Tibial artery (tissue), 4 donors: ENCODE measurements around the gene ADGRD2.
"Not testable (repeated sequence)": the region's sequence is repeated elsewhere in the genome, so short reads cannot be mapped to it uniquely, and the experiment has no call there.

Experiments
- DNase-seq, 2 donors: peaks; one replicate each; pipeline ENCODE4 v3.0.0-alpha.2; 2019
- H3K27ac ChIP-seq, 2 donors: fragments of 200-600 bp; sonication (generic) in 1 of 2; 1 replicate in 1 of 2; 2 replicates in 1 of 2; pipeline ENCODE4 v1.5.1; 2018 to 2019; ENCODE audit warnings: mild to moderate bottlenecking in 1 of 2
- H3K27me3 ChIP-seq, 2 donors: fragments of 200-600 bp; sonication (generic) in 1 of 2; one replicate each; pipeline versions ENCODE4 v1.5.1 to v1.6.0; 2016 to 2019
- H3K36me3 ChIP-seq, 3 donors: fragments of 200-600 bp; sonication (generic) in 2 of 3; one replicate each; pipeline ENCODE4 v1.5.1; 2016 to 2019; ENCODE audit warnings: mild to moderate bottlenecking in 2 of 3
- H3K4me1 ChIP-seq, 4 donors: fragments of 200-600 bp; sonication (generic) in 2 of 4; 1 replicate in 3 of 4; 2 replicates in 1 of 4; pipeline ENCODE4 v1.5.1; 2016 to 2019
- H3K4me3 ChIP-seq, 2 donors: fragments of 200-600 bp; sonication (generic) in 1 of 2; 1 replicate in 1 of 2; 2 replicates in 1 of 2; pipeline ENCODE4 v1.5.1; 2018 to 2019; ENCODE audit warnings: mild to moderate bottlenecking in 2 of 2
- H3K9me3 ChIP-seq, 3 donors: fragments of 200-600 bp; sonication (generic) in 1 of 3; one replicate each; pipeline ENCODE4 v1.5.1; 2016 to 2019
- CTCF ChIP-seq, 2 experiments: fragments of 200-600 bp in 1 of 2; fragments of 450-650 bp in 1 of 2; IDR thresholded peaks; one replicate each; pipeline ENCODE4 v1.5.1; 2017 to 2019; ENCODE audit warnings: antibody characterized with exemption in 2 of 2, mild to moderate bottlenecking in 1 of 2, moderate library complexity in 1 of 2
- intact Hi-C: fragments of 100-400 bp; cut with DNase I; formaldehyde crosslinking; loops from one replicate; pipeline ENCODE4 v1.15.0; 2023; ENCODE audit warnings: low total_unique reads

ADGRD2 gene

GRCh38 chr9:124420991-124421543, 29.2 kb upstream of the ADGRD2 start:
- H3K4me3 ChIP-seq, result no peak overlapping the region
- no peaks in the 10 kb centered on the region for H3K27me3 ChIP-seq
- intact Hi-C loops, result no loop called here
- H3K4me1 ChIP-seq, result no peaks in the 10 kb centered on the region
- DNase-seq, result no peak
- no peaks in the 10 kb centered on the region for H3K36me3 ChIP-seq
- no peaks in the 10 kb centered on the region for H3K9me3 ChIP-seq
- no peak overlapping the region for H3K27ac ChIP-seq
- no peak for TF ChIP-seq CTCF (IDR thresholded peaks at IDR 0.05)

- Histone ChIP-seq H3K4me3 (no peak overlapping the region), H3K4me1 (no peaks in the 10 kb centered on the region), H3K27me3 (no peaks in the 10 kb centered on the region), H3K36me3 (no peaks in the 10 kb centered on the region), H3K27ac (no peak overlapping the region), H3K9me3 (no peaks in the 10 kb centered on the region)
- intact Hi-C loops, result no loop called here
- no peak for DNase-seq
- TF ChIP-seq CTCF (IDR thresholded peaks at IDR 0.05), result no peak
These were observed 27.1 kb upstream of the ADGRD2 start for GRCh38 chr9:124423155-124423554.

- TF ChIP-seq CTCF (IDR thresholded peaks at IDR 0.05), result no peak
- no peak overlapping the region for H3K27ac ChIP-seq
- no peak for DNase-seq
- no peaks in the 10 kb centered on the region for H3K36me3 ChIP-seq
- no peaks in the 10 kb centered on the region for H3K27me3 ChIP-seq
- H3K9me3 ChIP-seq, result no peaks in the 10 kb centered on the region
- H3K4me1 ChIP-seq, result peaks cover 0 to under 1% (median 0%) of the 10 kb centered on the region in 4 donors
- no peak overlapping the region for H3K4me3 ChIP-seq
- intact Hi-C loops, result no loop called here
These were observed 26.7 kb upstream of the ADGRD2 start for GRCh38 chr9:124423591-124423990.

DNA sequence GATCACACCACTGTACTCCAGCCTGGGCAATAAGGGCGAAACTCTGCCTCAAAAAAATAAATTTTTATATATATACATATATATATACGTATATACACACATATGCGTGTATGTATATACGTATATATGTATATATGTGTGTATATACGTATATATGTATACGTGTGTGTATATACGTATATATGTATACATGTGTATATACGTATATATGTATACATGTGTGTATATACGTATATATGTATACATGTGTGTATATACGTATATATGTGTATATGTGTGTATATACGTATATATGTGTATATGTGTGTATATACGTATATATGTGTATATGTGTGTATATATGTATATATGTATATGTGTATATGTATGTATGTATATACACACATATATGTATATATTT, 24.5 kb upstream of the ADGRD2 start:
- intact Hi-C loops, H3K9me3 ChIP-seq, H3K36me3 ChIP-seq, H3K27ac ChIP-seq, H3K27me3 ChIP-seq, DNase-seq, H3K4me1 ChIP-seq, H3K4me3 ChIP-seq: not testable (repeated sequence)

GRCh38 chr9:124426361-124426760, 23.9 kb upstream of the ADGRD2 start:
- H3K4me3 ChIP-seq, result no peak overlapping the region
- no peak overlapping the region for H3K27ac ChIP-seq
- no peaks in the 10 kb centered on the region for H3K36me3 ChIP-seq
- no peaks in the 10 kb centered on the region for H3K9me3 ChIP-seq
- no peak for DNase-seq
- H3K27me3 ChIP-seq, result peaks cover 0 to 5% of the 10 kb centered on the region in 2 donors
- peaks cover 0 to 4% (median 0%) of the 10 kb centered on the region in 4 donors for H3K4me1 ChIP-seq
- intact Hi-C loops, result no loop called here
- TF ChIP-seq CTCF (IDR thresholded peaks at IDR 0.05), result no peak

GRCh38 chr9:124427281-124427680, 23.0 kb upstream of the ADGRD2 start:
- no peak for DNase-seq
- intact Hi-C loops, result no loop called here
- Histone ChIP-seq H3K4me1 (peaks cover 0 to 4% (median 0%) of the 10 kb centered on the region in 4 donors), H3K27ac (no peak overlapping the region), H3K9me3 (no peaks in the 10 kb centered on the region), H3K36me3 (no peaks in the 10 kb centered on the region), H3K4me3 (no peak overlapping the region), H3K27me3 (peaks cover 0 to 8% of the 10 kb centered on the region in 2 donors)
- TF ChIP-seq CTCF (IDR thresholded peaks at IDR 0.05), result no peak
